Endothelial cell of umbilical vein (primary cell): ENCODE results near the gene SP100. TPM values are rescaled to one million over a fixed set of nuclear protein-coding genes. Genes with fewer than 3 reads are reported as not detected.

Source experiments
- BruUV-seq: library from RNA; stranded (reverse); fragments of 400-500 nt; replicated peaks from 2 replicates; lab custom pipeline; 2021; lab: Mats Ljungman, UMichigan
- CTCF ChIA-PET: fragments of 300-600, 350-600 bp; sonication (Branson Sonifier 250); formaldehyde crosslinking; loops from one replicate; lab custom pipeline; 2021; ENCODE audit warnings: antibody characterized with exemption, inconsistent platforms; lab: Charles Lee
- POLR2A ChIA-PET: fragments of 300-600, 350-600 bp; sonication (Branson Sonifier 250); formaldehyde crosslinking; loops from one replicate; lab custom pipeline; 2021; ENCODE audit warnings: antibody characterized with exemption, inconsistent platforms; lab: Charles Lee
- DNase-seq: peaks from one replicate; pipeline ENCODE4 v3.0.0-alpha.2; 2011; ENCODE audit warnings: low read depth, low spot score
- FAIRE-seq: peaks from 2 replicates; lab custom pipeline; 2011; peaks lifted over from hg19 to GRCh38; lab: Jason Lieb, UNC
- H2AFZ ChIP-seq: 2 replicates; pipeline ENCODE4 v1.6.0; 2012; ENCODE audit warnings: low read depth, low read length, control low read depth, inconsistent platforms
- H3K27ac ChIP-seq: 2 replicates; pipeline ENCODE4 v1.5.1; 2011; ENCODE audit warnings: low read depth, mild to moderate bottlenecking, control low read depth, low read length, moderate library complexity; ENCODE audit not compliant: insufficient read depth
- H3K27me3 ChIP-seq, 2 experiments: 2 replicates each; pipeline versions ENCODE4 v1.6.0 to v1.6.1; 2011; ENCODE audit warnings: low read length in 2 of 2, mixed read lengths in 1 of 2; ENCODE audit not compliant: control insufficient read depth in 2 of 2, insufficient read depth in 2 of 2
- H3K36me3 ChIP-seq, 2 experiments: 2 replicates in 1 of 2; 3 replicates in 1 of 2; pipeline ENCODE4 v1.5.1; 2011; ENCODE audit warnings: low read length in 2 of 2, mild to moderate bottlenecking in 1 of 2, moderate library complexity in 1 of 2; ENCODE audit not compliant: control insufficient read depth in 2 of 2, insufficient read depth in 2 of 2; ENCODE audit errors: extremely low read depth in 1 of 2
- H3K4me1 ChIP-seq: 3 replicates; pipeline ENCODE4 v1.5.1; 2011; ENCODE audit warnings: mild to moderate bottlenecking, low read length; ENCODE audit not compliant: control insufficient read depth, insufficient read depth; ENCODE audit errors: extremely low read depth
- H3K4me2 ChIP-seq: 2 replicates; pipeline ENCODE4 v1.6.1; 2011; ENCODE audit warnings: low read length, control low read depth, mixed read lengths; ENCODE audit not compliant: insufficient read depth
- H3K4me3 ChIP-seq, 3 experiments: fragments of 200-600 bp in 1 of 3; sonication (generic), shearing (Covaris generic) in 1 of 3; replicated peaks in 1 of 3; 2 replicates each; pipeline ENCODE4 v1.5.1; 2011 to 2016; ENCODE audit warnings: control low read depth in 3 of 3, low read length in 3 of 3, mild to moderate bottlenecking in 2 of 3, inconsistent platforms in 1 of 3, low read depth in 1 of 3, moderate library complexity in 1 of 3; ENCODE audit not compliant: insufficient read depth in 1 of 3
- H3K79me2 ChIP-seq: 2 replicates; pipeline ENCODE4 v1.6.0; 2012; ENCODE audit warnings: low read length, inconsistent platforms; ENCODE audit not compliant: control insufficient read depth, insufficient read depth
- H3K9ac ChIP-seq: replicated peaks from 2 replicates; pipeline ENCODE3; 2011; ENCODE audit warnings: low read length, control low read depth; ENCODE audit not compliant: insufficient read depth; ENCODE audit errors: extremely low read depth
- H3K9me1 ChIP-seq: replicated peaks from 3 replicates; pipeline ENCODE4 v1.6.0; 2011; ENCODE audit warnings: mild to moderate bottlenecking, low read length; ENCODE audit not compliant: control insufficient read depth, insufficient read depth; ENCODE audit errors: extremely low read depth
- H3K9me3 ChIP-seq: replicated peaks from 2 replicates; pipeline ENCODE4 v1.5.1; 2012; ENCODE audit warnings: low read length, inconsistent platforms; ENCODE audit not compliant: control insufficient read depth, insufficient read depth
- H4K20me1 ChIP-seq: replicated peaks from 2 replicates; pipeline ENCODE3; 2011; ENCODE audit warnings: mild to moderate bottlenecking, low read length; ENCODE audit not compliant: control insufficient read depth, insufficient read depth; ENCODE audit errors: extremely low read depth
- EZH2 ChIP-seq: IDR thresholded peaks from 2 replicates; pipeline ENCODE4 v1.6.1; 2012; ENCODE audit warnings: borderline replicate concordance, low read depth, mild to moderate bottlenecking, moderate library complexity, low read length, inconsistent platforms; ENCODE audit not compliant: severe bottlenecking
- FOS ChIP-seq: IDR thresholded peaks from 2 replicates; pipeline ENCODE4 v1.6.1; 2011; ENCODE audit warnings: mild to moderate bottlenecking, low read length, moderate library complexity, borderline replicate concordance; ENCODE audit not compliant: insufficient read depth
- GATA2 ChIP-seq: IDR thresholded peaks from 2 replicates; pipeline ENCODE4 v1.7.0; 2011; ENCODE audit warnings: low read depth, mild to moderate bottlenecking, moderate library complexity, mixed read lengths, low read length; ENCODE audit not compliant: insufficient read length, insufficient read depth
- JUN ChIP-seq: IDR thresholded peaks from 2 replicates; pipeline ENCODE4 v1.6.1; 2011; ENCODE audit warnings: borderline replicate concordance, low read depth; ENCODE audit not compliant: insufficient read length, insufficient read depth
- MAX ChIP-seq: IDR thresholded peaks from 2 replicates; pipeline ENCODE4 v1.6.1; 2011; ENCODE audit not compliant: insufficient read depth, insufficient read length
- MYC ChIP-seq: IDR thresholded peaks from one replicate; pipeline ENCODE4 v1.6.1; 2011; ENCODE audit warnings: mild to moderate bottlenecking, low read depth, low read length
- POLR2A ChIP-seq: IDR thresholded peaks from 2 replicates; pipeline ENCODE4 v1.6.1; 2012; ENCODE audit warnings: low read depth, mild to moderate bottlenecking, control low read depth, low read length
- POLR2AphosphoS5 ChIP-seq: IDR thresholded peaks from 2 replicates; pipeline ENCODE4 v1.6.1; 2012; ENCODE audit warnings: low read depth, mild to moderate bottlenecking, control low read depth, low read length, moderate library complexity; ENCODE audit not compliant: insufficient read depth
- dilution Hi-C: fragments of 300-500 bp; cut with MboI; formaldehyde crosslinking; loops from one replicate; pipeline ENCODE4 v1.15.0; 2019; ENCODE audit warnings: low sequenced_read_pairs; ENCODE audit not compliant: extremely low pct_ligation_motif_present
- intact Hi-C: fragments of 100-400 bp; cut with micrococcal nuclease; formaldehyde crosslinking; loops from one replicate; pipeline ENCODE4 v1.10.0; 2022
- polyA plus RNA-seq, 4 experiments: library from polyadenylated mRNA; depleted of rRNA in 3 of 4; stranded (reverse) in 3 of 4; unstranded in 1 of 4; fragments of >200 nt; gene quantifications; 2 replicates each; pipeline versions ENCODE4 v1.2.1 to v1.2.3, GENCODE V29; 2011 to 2012; ENCODE audit warnings: missing spikeins in 1 of 4
- total RNA-seq: library from RNA; stranded (reverse); gene quantifications from 2 replicates; pipeline ENCODE4 v1.2.3, GENCODE V29; 2021
- TF ChIP-seq, protein P1 (sequence below), 2 donors: IDR thresholded peaks; 1 replicate in 1 of 2; 2 replicates in 1 of 2; pipeline ENCODE4 v1.5.1; 2011; ENCODE audit warnings: low read length in 2 of 2, mild to moderate bottlenecking in 2 of 2, moderate library complexity in 2 of 2, control low read depth in 1 of 2, inconsistent platforms in 1 of 2, low read depth in 1 of 2; ENCODE audit not compliant: insufficient read depth in 1 of 2; ENCODE audit errors: extremely low read depth in 1 of 2

The SP100 gene
- total and polyA plus RNA-seq, 2 donors (not counting 3 experiments of a cell fraction or from before 2014, with no cell fraction given), result 33.7 to 108 TPM

GRCh38 chr2:230384986-230385385, 31.0 kb upstream of the SP100 start:
- Histone ChIP-seq H3K9me1 (no peaks in the 10 kb centered on the region), H3K4me3 (no peak overlapping the region), H3K4me1 (no peaks in the 10 kb centered on the region), H3K79me2 (no peaks in the 10 kb centered on the region), H3K4me2 (no peak overlapping the region), H3K36me3 (peaks cover 2% of the 10 kb centered on the region in 2 experiments), H3K9ac (no peak overlapping the region), H3K27me3 (no peaks in the 10 kb centered on the region), H4K20me1 (no peaks in the 10 kb centered on the region), H3K9me3 (no peaks in the 10 kb centered on the region), H3K27ac (no peak overlapping the region), H2AFZ (no peak overlapping the region)
- FAIRE-seq, result no peak
- ChIA-PET POLR2A (no interaction called here), CTCF (no interaction called here)
- DNase-seq, result no peak
- intact Hi-C loops, result no loop called here
- dilution Hi-C loops, result no loop called here
- no TSS peak for BruUV-seq
- no peak for TF ChIP-seq POLR2AphosphoS5
- TF ChIP-seq FOS, result no peak
- TF ChIP-seq, protein P1, sequence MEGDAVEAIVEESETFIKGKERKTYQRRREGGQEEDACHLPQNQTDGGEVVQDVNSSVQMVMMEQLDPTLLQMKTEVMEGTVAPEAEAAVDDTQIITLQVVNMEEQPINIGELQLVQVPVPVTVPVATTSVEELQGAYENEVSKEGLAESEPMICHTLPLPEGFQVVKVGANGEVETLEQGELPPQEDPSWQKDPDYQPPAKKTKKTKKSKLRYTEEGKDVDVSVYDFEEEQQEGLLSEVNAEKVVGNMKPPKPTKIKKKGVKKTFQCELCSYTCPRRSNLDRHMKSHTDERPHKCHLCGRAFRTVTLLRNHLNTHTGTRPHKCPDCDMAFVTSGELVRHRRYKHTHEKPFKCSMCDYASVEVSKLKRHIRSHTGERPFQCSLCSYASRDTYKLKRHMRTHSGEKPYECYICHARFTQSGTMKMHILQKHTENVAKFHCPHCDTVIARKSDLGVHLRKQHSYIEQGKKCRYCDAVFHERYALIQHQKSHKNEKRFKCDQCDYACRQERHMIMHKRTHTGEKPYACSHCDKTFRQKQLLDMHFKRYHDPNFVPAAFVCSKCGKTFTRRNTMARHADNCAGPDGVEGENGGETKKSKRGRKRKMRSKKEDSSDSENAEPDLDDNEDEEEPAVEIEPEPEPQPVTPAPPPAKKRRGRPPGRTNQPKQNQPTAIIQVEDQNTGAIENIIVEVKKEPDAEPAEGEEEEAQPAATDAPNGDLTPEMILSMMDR (IDR thresholded peaks at IDR 0.05; ENCODE audit: extremely low read depth in 1 of 2, insufficient read depth in 1 of 2, low read depth in 1 of 2, low read length in 2 of 2), result no peak
- no peak for TF ChIP-seq MAX
- TF ChIP-seq GATA2, result no peak
- TF ChIP-seq EZH2, result no peak
- no peak for TF ChIP-seq POLR2A
- TF ChIP-seq MYC, result no peak
- no peak for TF ChIP-seq JUN
